ENCODE data around the gene ENTHD1.

- TF ChIP-seq, protein P1, sequence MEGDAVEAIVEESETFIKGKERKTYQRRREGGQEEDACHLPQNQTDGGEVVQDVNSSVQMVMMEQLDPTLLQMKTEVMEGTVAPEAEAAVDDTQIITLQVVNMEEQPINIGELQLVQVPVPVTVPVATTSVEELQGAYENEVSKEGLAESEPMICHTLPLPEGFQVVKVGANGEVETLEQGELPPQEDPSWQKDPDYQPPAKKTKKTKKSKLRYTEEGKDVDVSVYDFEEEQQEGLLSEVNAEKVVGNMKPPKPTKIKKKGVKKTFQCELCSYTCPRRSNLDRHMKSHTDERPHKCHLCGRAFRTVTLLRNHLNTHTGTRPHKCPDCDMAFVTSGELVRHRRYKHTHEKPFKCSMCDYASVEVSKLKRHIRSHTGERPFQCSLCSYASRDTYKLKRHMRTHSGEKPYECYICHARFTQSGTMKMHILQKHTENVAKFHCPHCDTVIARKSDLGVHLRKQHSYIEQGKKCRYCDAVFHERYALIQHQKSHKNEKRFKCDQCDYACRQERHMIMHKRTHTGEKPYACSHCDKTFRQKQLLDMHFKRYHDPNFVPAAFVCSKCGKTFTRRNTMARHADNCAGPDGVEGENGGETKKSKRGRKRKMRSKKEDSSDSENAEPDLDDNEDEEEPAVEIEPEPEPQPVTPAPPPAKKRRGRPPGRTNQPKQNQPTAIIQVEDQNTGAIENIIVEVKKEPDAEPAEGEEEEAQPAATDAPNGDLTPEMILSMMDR (IDR thresholded peaks at IDR 0.05) = no peak
- TF ChIP-seq POLR2A (IDR thresholded peaks at IDR 0.05) = no peak
These were observed 154.1 kb downstream of the ENTHD1 start for GRCh38 chr22:39739338-39740027.

Data from suprapubic skin (tissue), 3 donors.